Astrocyte of the spinal cord (primary cell): ENCODE measurements around the gene TCF7.

ENCODE experiments used
- DNase-seq: peaks from one replicate; pipeline ENCODE4 v3.0.0; 2011; ENCODE audit warnings: low read depth, low spot score
- H3K4me3 ChIP-seq: 2 replicates; pipeline ENCODE4 v1.5.1; 2011; ENCODE audit warnings: low read depth, mild to moderate bottlenecking, low read length, moderate library complexity
- in situ Hi-C: cut with HindIII; loops from 2 replicates; pipeline ENCODE4 v1.10.0; 2017; ENCODE audit warnings: low sequenced_read_pairs
- TF ChIP-seq, protein P1 (sequence below): IDR thresholded peaks from 2 replicates; pipeline ENCODE4 v1.5.1; 2012; ENCODE audit warnings: low read depth, mild to moderate bottlenecking, low read length, inconsistent platforms

The TCF7 gene

GRCh38 chr5:134113902-134114875 is at the start of gene TCF7:
TCF7 (plus strand) TSS chr5:134114681; CDS start chr5:134114907, 226 bp downstream.
- H3K4me3 ChIP-seq: peak within 1 kb of the TSS; percentile 50
- in situ Hi-C loops: no loop called here
- peak; percentile 74 for DNase-seq
- TF ChIP-seq, protein P1, sequence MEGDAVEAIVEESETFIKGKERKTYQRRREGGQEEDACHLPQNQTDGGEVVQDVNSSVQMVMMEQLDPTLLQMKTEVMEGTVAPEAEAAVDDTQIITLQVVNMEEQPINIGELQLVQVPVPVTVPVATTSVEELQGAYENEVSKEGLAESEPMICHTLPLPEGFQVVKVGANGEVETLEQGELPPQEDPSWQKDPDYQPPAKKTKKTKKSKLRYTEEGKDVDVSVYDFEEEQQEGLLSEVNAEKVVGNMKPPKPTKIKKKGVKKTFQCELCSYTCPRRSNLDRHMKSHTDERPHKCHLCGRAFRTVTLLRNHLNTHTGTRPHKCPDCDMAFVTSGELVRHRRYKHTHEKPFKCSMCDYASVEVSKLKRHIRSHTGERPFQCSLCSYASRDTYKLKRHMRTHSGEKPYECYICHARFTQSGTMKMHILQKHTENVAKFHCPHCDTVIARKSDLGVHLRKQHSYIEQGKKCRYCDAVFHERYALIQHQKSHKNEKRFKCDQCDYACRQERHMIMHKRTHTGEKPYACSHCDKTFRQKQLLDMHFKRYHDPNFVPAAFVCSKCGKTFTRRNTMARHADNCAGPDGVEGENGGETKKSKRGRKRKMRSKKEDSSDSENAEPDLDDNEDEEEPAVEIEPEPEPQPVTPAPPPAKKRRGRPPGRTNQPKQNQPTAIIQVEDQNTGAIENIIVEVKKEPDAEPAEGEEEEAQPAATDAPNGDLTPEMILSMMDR: no peak

DNA sequence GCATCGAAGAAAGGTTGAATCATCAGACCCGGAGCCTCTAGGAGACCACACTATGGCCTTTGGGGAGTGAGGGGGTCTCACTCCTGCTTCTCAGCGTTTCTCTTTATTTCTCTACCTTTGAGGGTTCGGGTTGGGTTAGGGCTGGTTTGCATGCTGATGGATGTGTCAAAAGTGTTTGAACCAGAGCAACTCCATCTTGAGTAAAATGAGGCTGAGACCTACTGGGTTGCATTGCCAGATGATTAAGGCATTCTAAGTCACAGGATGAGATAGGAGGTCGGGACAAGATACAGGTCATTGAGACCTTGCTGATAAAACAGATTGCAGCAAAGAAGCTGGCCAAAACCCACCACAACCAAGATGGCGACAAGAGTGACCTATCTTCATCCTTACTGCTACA is 44.9 kb upstream of the TCF7 start:
- no peak for DNase-seq
- H3K4me3 ChIP-seq: no peak overlapping the region
- in situ Hi-C loops: no loop called here
- TF ChIP-seq, protein P1: no peak

- peak; percentile 24 for DNase-seq
- in situ Hi-C loops: no loop called here
- H3K4me3 ChIP-seq: peak overlapping the region; percentile 29
- TF ChIP-seq, protein P1: peak; percentile 3
These were observed 43.5 kb upstream of the TCF7 start for GRCh38 chr5:134070725-134071613.

DNA sequence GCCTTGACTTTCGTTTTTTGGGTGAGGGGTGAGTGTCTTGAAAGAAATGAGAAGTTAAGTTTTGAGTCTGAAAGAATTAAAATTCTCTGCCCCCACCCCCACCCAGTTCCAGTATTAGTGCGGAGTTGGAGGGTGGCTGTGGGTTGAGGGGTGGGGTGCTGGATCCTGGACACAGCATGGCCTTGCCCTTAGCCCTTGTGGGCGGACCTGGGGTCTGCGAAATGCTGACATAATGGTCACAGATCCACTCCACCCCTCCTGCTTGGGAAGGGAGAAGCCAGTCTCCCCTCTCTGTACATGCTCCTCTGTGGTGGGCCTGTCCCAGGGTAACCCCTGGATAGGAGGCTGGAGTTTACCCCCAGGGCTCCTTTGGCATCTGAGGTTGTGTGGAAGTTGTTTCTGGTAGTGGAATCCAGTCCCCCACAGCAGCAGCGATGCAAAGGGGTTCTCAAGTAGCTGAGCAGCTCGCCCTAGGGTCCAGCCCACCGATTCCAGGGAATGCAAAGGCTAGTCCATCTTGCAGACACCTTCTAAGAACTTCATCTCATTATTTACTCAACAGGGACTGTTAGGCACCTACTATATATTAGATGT is 42.8 kb upstream of the TCF7 start:
- no peak for DNase-seq
- no peak overlapping the region for H3K4me3 ChIP-seq
- in situ Hi-C loops: no loop called here
- TF ChIP-seq, protein P1: no peak

DNA sequence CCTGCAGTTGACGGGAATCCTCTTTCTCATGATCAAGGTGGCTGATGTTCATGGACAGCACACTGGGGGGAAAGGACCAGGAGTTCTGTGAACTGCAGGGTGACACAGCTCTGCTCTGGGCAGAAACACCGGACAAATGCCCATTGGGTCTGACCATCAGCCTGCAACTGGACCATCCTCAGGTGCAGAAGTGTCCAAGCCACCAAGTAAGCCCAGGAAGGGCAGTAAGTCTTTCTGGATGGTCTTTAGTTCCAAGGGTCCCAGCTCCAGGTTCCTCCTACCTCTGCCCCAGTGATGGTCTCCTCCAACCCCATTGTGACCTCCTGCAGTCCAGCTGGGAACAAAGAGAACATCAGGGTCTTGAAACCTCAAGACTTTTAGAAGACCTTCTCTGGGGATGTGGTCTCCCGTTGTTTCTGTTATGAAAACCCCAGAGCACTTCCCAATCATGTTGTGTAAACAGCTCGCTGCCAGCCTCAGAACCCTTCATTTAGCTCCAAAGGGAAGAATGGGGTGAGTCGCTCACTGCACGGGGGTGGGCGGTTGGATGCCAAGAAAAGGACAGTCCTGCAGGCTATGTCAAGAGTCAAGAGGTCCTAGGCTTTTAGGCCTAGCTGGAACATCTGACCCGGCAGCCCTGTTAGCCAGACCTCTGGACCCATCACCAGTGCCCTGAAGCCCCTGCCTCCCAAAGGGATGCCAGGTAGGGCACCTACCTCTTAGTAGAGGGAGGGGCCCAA is 41.8 kb upstream of the TCF7 start:
- in situ Hi-C loops: no loop called here
- TF ChIP-seq, protein P1: no peak
- no peak for DNase-seq
- H3K4me3 ChIP-seq: no peak overlapping the region
